ENCODE results near the gene ST6GALNAC4.

GRCh38 chr9:127865645-127866464 lies 51.0 kb downstream of the ST6GALNAC4 start:
- no peak for TF ChIP-seq ATF2 (CRISPR knock-in tag; IDR thresholded peaks at IDR 0.05; ENCODE audit: borderline replicate concordance, low read depth)
- TF ChIP-seq IRF1 (CRISPR knock-in tag; IDR thresholded peaks at IDR 0.05): no peak
- TF ChIP-seq USF2 (CRISPR knock-in tag; IDR thresholded peaks at IDR 0.05): no peak
- no peak for TF ChIP-seq ETV6 (CRISPR knock-in tag; IDR thresholded peaks at IDR 0.05)
- TF ChIP-seq ZNF263 (CRISPR knock-in tag; IDR thresholded peaks at IDR 0.05; ENCODE audit: low read depth): no peak

Data from WTC11 (cell line).